Rectal smooth muscle tissue (tissue), 1 donor: ENCODE results near the gene FGF18.

Experiments used
- H3K27ac ChIP-seq: one replicate; pipeline ENCODE4 v1.7.0; 2013; ENCODE audit warnings: low read depth, low read length, inconsistent platforms
- H3K27me3 ChIP-seq: one replicate; pipeline ENCODE4 v1.7.0; 2013; ENCODE audit warnings: low read length; ENCODE audit not compliant: control insufficient read depth, insufficient read depth
- H3K36me3 ChIP-seq: one replicate; pipeline ENCODE4 v1.7.0; 2013; ENCODE audit warnings: low read length; ENCODE audit not compliant: control insufficient read depth, insufficient read depth
- H3K4me1 ChIP-seq: one replicate; pipeline ENCODE4 v1.7.0; 2013; ENCODE audit warnings: low read length; ENCODE audit not compliant: control insufficient read depth, insufficient read depth
- H3K4me3 ChIP-seq: one replicate; pipeline ENCODE4 v1.7.0; 2013; ENCODE audit warnings: low read length
- H3K9ac ChIP-seq: one replicate; pipeline ENCODE4 v1.7.0; 2013; ENCODE audit warnings: low read length

Gene FGF18

GRCh38 chr5:171428809-171429542 is 9.5 kb downstream of the FGF18 start:
- no peak overlapping the region for H3K27ac ChIP-seq
- H3K9ac ChIP-seq = no peak overlapping the region
- H3K27me3 ChIP-seq = no peaks in the 10 kb centered on the region
- H3K36me3 ChIP-seq = no peaks in the 10 kb centered on the region
- H3K4me3 ChIP-seq = no peak overlapping the region
- H3K4me1 ChIP-seq = no peaks in the 10 kb centered on the region

GRCh38 chr5:171429543-171429910 is 10.1 kb downstream of the FGF18 start:
- Histone ChIP-seq H3K4me1 (no peaks in the 10 kb centered on the region), H3K27ac (no peak overlapping the region), H3K27me3 (no peaks in the 10 kb centered on the region), H3K36me3 (no peaks in the 10 kb centered on the region), H3K4me3 (no peak overlapping the region), H3K9ac (no peak overlapping the region)

- H3K4me1 ChIP-seq = no peaks in the 10 kb centered on the region
- H3K27ac ChIP-seq = no peak overlapping the region
- no peaks in the 10 kb centered on the region for H3K36me3 ChIP-seq
- H3K4me3 ChIP-seq = no peak overlapping the region
- no peaks in the 10 kb centered on the region for H3K27me3 ChIP-seq
- H3K9ac ChIP-seq = no peak overlapping the region
Measured at GRCh38 chr5:171431251-171431777, 11.9 kb downstream of the FGF18 start.

GRCh38 chr5:171432076-171432475 is 12.6 kb downstream of the FGF18 start:
- H3K4me3 ChIP-seq = no peak overlapping the region
- H3K4me1 ChIP-seq = no peaks in the 10 kb centered on the region
- H3K27me3 ChIP-seq = no peaks in the 10 kb centered on the region
- H3K27ac ChIP-seq = no peak overlapping the region
- no peak overlapping the region for H3K9ac ChIP-seq
- H3K36me3 ChIP-seq = no peaks in the 10 kb centered on the region

GRCh38 chr5:171432583-171433351 is 13.3 kb downstream of the FGF18 start:
- H3K36me3 ChIP-seq = no peaks in the 10 kb centered on the region
- H3K9ac ChIP-seq = no peak overlapping the region
- no peak overlapping the region for H3K27ac ChIP-seq
- no peak overlapping the region for H3K4me3 ChIP-seq
- no peaks in the 10 kb centered on the region for H3K27me3 ChIP-seq
- H3K4me1 ChIP-seq = no peaks in the 10 kb centered on the region

- Histone ChIP-seq H3K27ac (no peak overlapping the region), H3K9ac (no peak overlapping the region), H3K36me3 (no peaks in the 10 kb centered on the region), H3K27me3 (no peaks in the 10 kb centered on the region), H3K4me1 (no peaks in the 10 kb centered on the region), H3K4me3 (no peak overlapping the region)
Measured at GRCh38 chr5:171433352-171433698, 13.9 kb downstream of the FGF18 start.

GRCh38 chr5:171433982-171434676 is 14.7 kb downstream of the FGF18 start:
- H3K36me3 ChIP-seq = no peaks in the 10 kb centered on the region
- H3K27me3 ChIP-seq = no peaks in the 10 kb centered on the region
- H3K4me3 ChIP-seq = no peak overlapping the region
- no peak overlapping the region for H3K9ac ChIP-seq
- H3K4me1 ChIP-seq = no peaks in the 10 kb centered on the region
- H3K27ac ChIP-seq = no peak overlapping the region

- Histone ChIP-seq H3K9ac (no peak overlapping the region), H3K36me3 (no peaks in the 10 kb centered on the region), H3K27me3 (no peaks in the 10 kb centered on the region), H3K4me1 (no peaks in the 10 kb centered on the region), H3K27ac (no peak overlapping the region), H3K4me3 (no peak overlapping the region)
Measured at GRCh38 chr5:171434874-171435273, 15.4 kb downstream of the FGF18 start.

- H3K27ac ChIP-seq = no peak overlapping the region
- no peaks in the 10 kb centered on the region for H3K36me3 ChIP-seq
- no peak overlapping the region for H3K9ac ChIP-seq
- no peak overlapping the region for H3K4me3 ChIP-seq
- no peaks in the 10 kb centered on the region for H3K4me1 ChIP-seq
- no peaks in the 10 kb centered on the region for H3K27me3 ChIP-seq
Measured at GRCh38 chr5:171435908-171436307, 16.5 kb downstream of the FGF18 start.

- no peak overlapping the region for H3K27ac ChIP-seq
- no peaks in the 10 kb centered on the region for H3K27me3 ChIP-seq
- no peak overlapping the region for H3K9ac ChIP-seq
- no peak overlapping the region for H3K4me3 ChIP-seq
- H3K4me1 ChIP-seq = no peaks in the 10 kb centered on the region
- no peaks in the 10 kb centered on the region for H3K36me3 ChIP-seq
Measured at GRCh38 chr5:171436804-171437285, 17.4 kb downstream of the FGF18 start.

GRCh38 chr5:171437286-171437821 is 17.9 kb downstream of the FGF18 start:
- Histone ChIP-seq H3K4me1 (no peaks in the 10 kb centered on the region), H3K36me3 (no peaks in the 10 kb centered on the region), H3K27me3 (no peaks in the 10 kb centered on the region), H3K27ac (no peak overlapping the region), H3K4me3 (no peak overlapping the region), H3K9ac (no peak overlapping the region)

- H3K36me3 ChIP-seq = no peaks in the 10 kb centered on the region
- no peaks in the 10 kb centered on the region for H3K27me3 ChIP-seq
- H3K4me3 ChIP-seq = no peak overlapping the region
- no peaks in the 10 kb centered on the region for H3K4me1 ChIP-seq
- no peak overlapping the region for H3K27ac ChIP-seq
- H3K9ac ChIP-seq = no peak overlapping the region
Measured at GRCh38 chr5:171438738-171439137, 19.3 kb downstream of the FGF18 start.
